Brain microvascular endothelial cell (primary cell): Measurements from ENCODE around the gene SLC38A5.

Source experiments
- DNase-seq: peaks from one replicate; pipeline ENCODE4 v3.0.0-alpha.2; 2020
- H3K27ac ChIP-seq: fragments of 250-450 bp; sonication (Bioruptor Pico); 2 replicates; pipeline ENCODE4 v1.5.1; 2020; ENCODE audit warnings: mild to moderate bottlenecking, moderate library complexity
- H3K27me3 ChIP-seq: fragments of 250-450 bp; sonication (Bioruptor Pico); replicated peaks from 2 replicates; pipeline ENCODE4 v1.5.1; 2020; ENCODE audit warnings: mild to moderate bottlenecking
- H3K36me3 ChIP-seq: fragments of 250-450 bp; sonication (Bioruptor Pico); replicated peaks from 2 replicates; pipeline ENCODE4 v1.5.1; 2020; ENCODE audit warnings: mild to moderate bottlenecking
- H3K4me3 ChIP-seq: 2 replicates; pipeline ENCODE4 v1.5.1; 2011; ENCODE audit warnings: low read depth, mild to moderate bottlenecking, control low read depth, low read length, moderate library complexity
- in situ Hi-C: cut with HindIII; loops from 2 replicates; pipeline ENCODE4 v1.10.0; 2017; ENCODE audit warnings: low sequenced_read_pairs, low pct_ligation_motif_present
- TF ChIP-seq, protein P1 (sequence below): IDR thresholded peaks from 2 replicates; pipeline ENCODE4 v1.5.1; 2011; ENCODE audit warnings: low read depth, mild to moderate bottlenecking, moderate library complexity, low read length, control low read depth, inconsistent platforms; ENCODE audit errors: missing control alignments

The SLC38A5 gene

DNA sequence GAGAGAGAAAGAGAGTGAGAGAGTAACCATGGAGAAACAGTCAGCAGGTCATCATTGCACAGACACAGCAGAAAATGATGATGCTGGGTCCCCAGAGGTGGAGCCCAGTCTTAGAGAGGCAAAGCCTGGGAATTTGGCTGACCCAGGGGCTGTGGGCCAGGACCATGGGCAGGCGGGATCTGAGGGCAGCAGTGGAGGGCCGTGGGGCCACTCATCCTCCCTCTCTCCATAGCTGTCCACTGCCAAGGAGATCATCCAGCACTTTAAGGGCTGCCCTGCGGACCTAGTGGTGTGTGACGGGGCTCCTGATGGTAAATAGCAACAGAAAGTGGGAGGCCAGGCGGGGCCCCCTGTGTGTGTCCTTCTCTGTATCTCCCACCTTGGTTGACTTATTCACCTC is 8.7 kb upstream of the SLC38A5 start:
- in situ Hi-C loops: no loop called here
- no peak overlapping the region for H3K4me3 ChIP-seq
- peaks cover 22% of the 10 kb centered on the region for H3K36me3 ChIP-seq
- H3K27me3 ChIP-seq: no peaks in the 10 kb centered on the region
- H3K27ac ChIP-seq: no peak overlapping the region
- no peak for DNase-seq
- TF ChIP-seq, protein P1, sequence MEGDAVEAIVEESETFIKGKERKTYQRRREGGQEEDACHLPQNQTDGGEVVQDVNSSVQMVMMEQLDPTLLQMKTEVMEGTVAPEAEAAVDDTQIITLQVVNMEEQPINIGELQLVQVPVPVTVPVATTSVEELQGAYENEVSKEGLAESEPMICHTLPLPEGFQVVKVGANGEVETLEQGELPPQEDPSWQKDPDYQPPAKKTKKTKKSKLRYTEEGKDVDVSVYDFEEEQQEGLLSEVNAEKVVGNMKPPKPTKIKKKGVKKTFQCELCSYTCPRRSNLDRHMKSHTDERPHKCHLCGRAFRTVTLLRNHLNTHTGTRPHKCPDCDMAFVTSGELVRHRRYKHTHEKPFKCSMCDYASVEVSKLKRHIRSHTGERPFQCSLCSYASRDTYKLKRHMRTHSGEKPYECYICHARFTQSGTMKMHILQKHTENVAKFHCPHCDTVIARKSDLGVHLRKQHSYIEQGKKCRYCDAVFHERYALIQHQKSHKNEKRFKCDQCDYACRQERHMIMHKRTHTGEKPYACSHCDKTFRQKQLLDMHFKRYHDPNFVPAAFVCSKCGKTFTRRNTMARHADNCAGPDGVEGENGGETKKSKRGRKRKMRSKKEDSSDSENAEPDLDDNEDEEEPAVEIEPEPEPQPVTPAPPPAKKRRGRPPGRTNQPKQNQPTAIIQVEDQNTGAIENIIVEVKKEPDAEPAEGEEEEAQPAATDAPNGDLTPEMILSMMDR: no peak

DNA sequence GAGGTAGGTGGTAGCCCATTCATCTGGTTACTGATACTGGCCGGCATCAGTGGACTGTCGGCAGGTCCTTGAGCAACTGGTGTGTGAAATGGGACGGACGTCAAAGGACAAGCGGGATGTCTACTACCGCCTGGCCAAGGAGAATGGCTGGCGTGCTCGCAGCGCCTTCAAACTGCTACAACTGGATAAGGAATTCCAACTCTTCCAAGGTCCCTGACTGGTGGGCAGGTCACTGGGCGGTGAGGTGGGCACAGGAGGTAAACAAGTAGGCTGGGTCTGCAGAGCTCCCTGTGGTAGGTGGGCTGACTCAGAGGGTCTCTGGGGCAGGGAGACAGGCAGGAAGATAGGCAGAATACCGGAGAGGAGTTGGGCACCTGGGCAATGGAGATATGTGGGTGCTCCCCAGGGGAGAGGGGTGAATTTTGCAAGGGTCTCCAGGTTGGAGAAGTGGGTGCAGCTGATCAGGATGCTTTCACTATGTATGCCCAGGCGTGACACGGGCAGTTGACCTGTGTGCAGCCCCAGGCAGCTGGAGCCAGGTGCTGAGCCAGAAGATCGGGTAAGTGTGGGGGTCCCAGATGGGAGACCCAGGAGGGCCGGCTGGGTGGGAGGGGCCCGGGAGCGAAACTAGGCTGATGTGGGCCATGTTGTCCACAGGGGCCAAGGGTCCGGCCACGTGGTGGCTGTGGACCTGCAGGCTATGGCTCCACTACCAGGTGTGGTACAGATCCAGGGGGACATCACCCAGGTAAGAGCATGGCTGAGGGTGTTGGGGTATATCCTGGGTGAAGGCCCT is 8.1 kb upstream of the SLC38A5 start:
- no peaks in the 10 kb centered on the region for H3K27me3 ChIP-seq
- H3K27ac ChIP-seq: no peak overlapping the region
- H3K36me3 ChIP-seq: peaks cover 20% of the 10 kb centered on the region
- TF ChIP-seq, protein P1: no peak
- peak overlapping the region; percentile 86 for H3K4me3 ChIP-seq
- in situ Hi-C loops: no loop called here
- DNase-seq: no peak

DNA sequence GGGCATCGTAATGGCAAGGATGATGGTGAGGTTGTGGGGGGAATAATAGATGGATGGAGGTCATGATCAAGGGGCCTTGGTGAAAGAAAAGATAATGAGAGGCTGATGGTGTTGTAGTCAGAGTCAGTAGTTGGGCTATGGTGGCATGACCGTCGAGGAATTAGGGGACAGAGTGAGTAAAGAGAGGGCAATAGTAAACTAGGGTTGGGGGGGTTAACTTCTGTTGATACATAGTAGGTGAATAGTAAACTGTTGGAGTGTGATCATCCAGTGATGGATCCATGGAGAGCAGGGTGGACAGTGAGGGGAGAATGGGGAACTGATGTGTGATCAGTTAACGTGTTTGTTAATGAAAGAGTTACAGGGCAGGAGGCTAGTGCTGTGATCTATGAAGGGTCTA is 6.9 kb upstream of the SLC38A5 start:
- Histone ChIP-seq H3K27ac (peak overlapping the region; percentile 86), H3K27me3 (no peaks in the 10 kb centered on the region)
- in situ Hi-C loops: no loop called here

DNA sequence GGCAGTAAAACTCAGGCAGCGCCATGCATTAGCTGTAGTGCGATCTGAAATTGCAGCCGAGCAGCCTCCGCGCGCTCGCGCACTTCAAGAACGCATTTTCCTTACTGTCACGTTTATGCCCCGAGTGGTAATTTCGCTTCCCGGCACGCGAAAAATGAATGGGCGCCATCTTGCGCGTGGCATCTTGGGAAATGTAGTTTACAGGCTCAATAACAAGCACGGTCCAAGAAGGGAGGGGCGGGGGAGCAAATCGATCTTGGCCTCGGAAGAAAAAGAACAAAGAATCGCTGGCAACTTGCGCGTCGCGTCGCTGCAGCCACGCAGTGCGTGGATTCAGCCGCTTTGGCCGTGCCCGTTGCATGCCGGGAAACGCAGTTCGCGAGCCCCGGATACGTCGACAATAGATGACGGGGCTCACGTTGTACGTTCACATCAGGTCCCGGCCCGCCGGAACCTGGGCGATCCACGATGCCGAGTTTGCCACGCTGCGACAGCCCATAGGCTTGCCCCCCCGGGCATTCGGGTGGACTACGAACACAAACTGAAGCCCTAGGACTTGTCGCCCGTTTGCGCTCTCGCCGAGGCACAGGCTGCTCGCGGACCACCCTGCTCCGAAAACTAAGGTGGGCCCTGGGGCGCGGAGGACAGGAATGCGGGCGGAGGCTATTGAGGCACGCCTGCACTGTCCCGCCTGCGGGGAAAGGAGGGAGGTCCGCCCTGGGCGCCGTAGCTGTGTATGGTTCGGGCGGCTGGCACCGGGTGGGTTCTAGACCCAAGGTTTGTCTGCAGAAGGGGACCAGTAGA is 5.9 kb upstream of the SLC38A5 start, which contains the start of gene FTSJ1:
FTSJ1 (plus strand) TSS at position 426 of the 804 bp plus-strand sequence. CDS start 1,849 bp downstream, outside the sequence.
- Histone ChIP-seq H3K27ac (peak within 1 kb of the TSS; percentile 86), H3K27me3 (no peaks in the 10 kb centered on the region), H3K4me3 (peak within 1 kb of the TSS; percentile 86), H3K36me3 (peaks cover 4% of the 10 kb centered on the region)
- in situ Hi-C loops: no loop called here
- DNase-seq: peak; percentile 94
- TF ChIP-seq, protein P1: no peak

More for the DNA sequence above, 6.9 kb upstream of the SLC38A5 start:
- Histone ChIP-seq H3K4me3 (peak overlapping the region; percentile 86), H3K36me3 (peaks cover 9% of the 10 kb centered on the region)
- no peak for DNase-seq
- TF ChIP-seq, protein P1: no peak

DNA sequence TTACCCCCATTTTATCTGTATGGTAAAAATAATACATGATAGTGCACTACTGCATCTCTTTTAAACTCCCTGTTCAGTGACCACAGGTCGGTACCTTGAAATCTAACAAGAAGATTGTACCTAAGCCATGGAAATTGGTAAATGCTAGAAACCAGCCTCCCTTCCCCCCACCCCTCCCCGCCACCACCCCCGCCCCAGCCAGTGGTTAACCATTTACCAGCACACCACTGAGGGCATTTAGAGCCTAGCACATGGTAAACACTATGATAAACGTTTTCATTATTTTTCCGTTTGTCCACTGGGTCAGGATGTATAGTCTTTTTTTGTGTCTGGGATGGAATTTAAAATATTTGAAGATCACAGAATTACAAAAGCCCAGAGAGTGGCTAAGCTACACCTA is 5.2 kb upstream of the SLC38A5 start:
- Histone ChIP-seq H3K27me3 (no peaks in the 10 kb centered on the region), H3K36me3 (peaks cover 3% of the 10 kb centered on the region), H3K27ac (peak overlapping the region; percentile 86), H3K4me3 (peak overlapping the region; percentile 86)
- TF ChIP-seq, protein P1: no peak
- no peak for DNase-seq
- in situ Hi-C loops: no loop called here
